IPS-18c (cell line): ENCODE measurements around the gene PCNX4.
"Not testable (repeated sequence)": the region's sequence is repeated elsewhere in the genome, so short reads cannot be mapped to it uniquely, and the experiment has no call there.

Source experiments
- H3K4me3 ChIP-seq: 2 replicates; pipeline ENCODE4 v1.7.0; 2013; ENCODE audit warnings: low read depth, mild to moderate bottlenecking, low read length, moderate library complexity; ENCODE audit not compliant: insufficient read depth
- H3K9me3 ChIP-seq: one replicate; pipeline ENCODE4 v1.6.1; 2013; ENCODE audit warnings: mild to moderate bottlenecking, low read length, moderate library complexity; ENCODE audit not compliant: control insufficient read depth, insufficient read depth

The PCNX4 gene

GRCh38 chr14:60095231-60095630, 3.5 kb downstream of the PCNX4 start:
- H3K9me3 ChIP-seq = no peaks in the 10 kb centered on the region
- H3K4me3 ChIP-seq = no peak overlapping the region

GRCh38 chr14:60095781-60096450, 4.2 kb downstream of the PCNX4 start:
- no peaks in the 10 kb centered on the region for H3K9me3 ChIP-seq
- H3K4me3 ChIP-seq = no peak overlapping the region

- Histone ChIP-seq H3K4me3 (no peak overlapping the region), H3K9me3 (no peaks in the 10 kb centered on the region)
Measured at GRCh38 chr14:60097974-60098373, 6.3 kb downstream of the PCNX4 start.

GRCh38 chr14:60099855-60100254, 8.1 kb downstream of the PCNX4 start:
- not testable (repeated sequence) for H3K4me3 ChIP-seq, H3K9me3 ChIP-seq

- Histone ChIP-seq H3K4me3 (no peak overlapping the region), H3K9me3 (no peaks in the 10 kb centered on the region)
Measured at GRCh38 chr14:60101786-60102185, 10.1 kb downstream of the PCNX4 start.

- Histone ChIP-seq H3K9me3 (no peaks in the 10 kb centered on the region), H3K4me3 (no peak overlapping the region)
Measured at GRCh38 chr14:60102389-60102788, 10.7 kb downstream of the PCNX4 start.

- H3K9me3 ChIP-seq = no peaks in the 10 kb centered on the region
- H3K4me3 ChIP-seq = no peak overlapping the region
Measured at GRCh38 chr14:60106339-60106738, 14.6 kb downstream of the PCNX4 start.

- no peak overlapping the region for H3K4me3 ChIP-seq
- H3K9me3 ChIP-seq = no peaks in the 10 kb centered on the region
Measured at GRCh38 chr14:60107477-60107876, 15.8 kb downstream of the PCNX4 start.

- H3K4me3 ChIP-seq = no peak overlapping the region
- no peaks in the 10 kb centered on the region for H3K9me3 ChIP-seq
Measured at GRCh38 chr14:60111732-60112131, 20.0 kb downstream of the PCNX4 start.

GRCh38 chr14:60114881-60115280, 23.2 kb downstream of the PCNX4 start:
- H3K9me3 ChIP-seq = no peaks in the 10 kb centered on the region
- no peak overlapping the region for H3K4me3 ChIP-seq

GRCh38 chr14:60116181-60116580, 24.5 kb downstream of the PCNX4 start:
- no peak overlapping the region for H3K4me3 ChIP-seq
- no peaks in the 10 kb centered on the region for H3K9me3 ChIP-seq

- no peak overlapping the region for H3K4me3 ChIP-seq
- no peaks in the 10 kb centered on the region for H3K9me3 ChIP-seq
Measured at GRCh38 chr14:60125918-60126317, 34.2 kb downstream of the PCNX4 start.

GRCh38 chr14:60133487-60133886, 41.8 kb downstream of the PCNX4 start:
- Histone ChIP-seq H3K9me3 (no peaks in the 10 kb centered on the region), H3K4me3 (no peak overlapping the region)

GRCh38 chr14:60134702-60135101, 43.0 kb downstream of the PCNX4 start:
- H3K9me3 ChIP-seq = no peaks in the 10 kb centered on the region
- H3K4me3 ChIP-seq = no peak overlapping the region

GRCh38 chr14:60151715-60152114, 60.0 kb downstream of the PCNX4 start:
- no peak overlapping the region for H3K4me3 ChIP-seq
- peaks cover 2% of the 10 kb centered on the region for H3K9me3 ChIP-seq

- no peak overlapping the region for H3K4me3 ChIP-seq
- H3K9me3 ChIP-seq = peaks cover 2% of the 10 kb centered on the region
Measured at GRCh38 chr14:60153991-60154390, 62.3 kb downstream of the PCNX4 start.

GRCh38 chr14:60154671-60155070, 62.9 kb downstream of the PCNX4 start:
- Histone ChIP-seq H3K9me3 (no peaks in the 10 kb centered on the region), H3K4me3 (no peak overlapping the region)

GRCh38 chr14:60160422-60160821, 68.7 kb downstream of the PCNX4 start:
- Histone ChIP-seq H3K9me3 (no peaks in the 10 kb centered on the region), H3K4me3 (no peak overlapping the region)
